Left lobe of liver (tissue), 2 donors: ENCODE data around the gene CDH1. TPM values are rescaled to one million over a fixed set of nuclear protein-coding genes. Genes with fewer than 3 reads are reported as not detected.
A peak's percentile ranks its signal among the peaks of the same experiment; 100 is the strongest.

Experiments used
- ATAC-seq: fragments of 200-7000 bp; cut with Tn5 transposase; one replicate; pipeline ENCODE4 v1.9.1; 2020; ENCODE audit warnings: mild to moderate bottlenecking, moderate library complexity
- DNase-seq: peaks from one replicate; pipeline ENCODE4 v3.0.0-alpha.2; 2020; ENCODE audit warnings: low spot score
- total RNA-seq: library from RNA; stranded (reverse); gene quantifications from one replicate; pipeline ENCODE4 v1.2.1, GENCODE V29; 2021
- donor health status: DM: no; HTN: no; CAD: no; lungs with moderate emphysema.
- donor health status: DM: no; HTN: yes; CAD: no.

The CDH1 gene
- total RNA-seq, 1 donor from 2014 or later = 115 TPM

DNA sequence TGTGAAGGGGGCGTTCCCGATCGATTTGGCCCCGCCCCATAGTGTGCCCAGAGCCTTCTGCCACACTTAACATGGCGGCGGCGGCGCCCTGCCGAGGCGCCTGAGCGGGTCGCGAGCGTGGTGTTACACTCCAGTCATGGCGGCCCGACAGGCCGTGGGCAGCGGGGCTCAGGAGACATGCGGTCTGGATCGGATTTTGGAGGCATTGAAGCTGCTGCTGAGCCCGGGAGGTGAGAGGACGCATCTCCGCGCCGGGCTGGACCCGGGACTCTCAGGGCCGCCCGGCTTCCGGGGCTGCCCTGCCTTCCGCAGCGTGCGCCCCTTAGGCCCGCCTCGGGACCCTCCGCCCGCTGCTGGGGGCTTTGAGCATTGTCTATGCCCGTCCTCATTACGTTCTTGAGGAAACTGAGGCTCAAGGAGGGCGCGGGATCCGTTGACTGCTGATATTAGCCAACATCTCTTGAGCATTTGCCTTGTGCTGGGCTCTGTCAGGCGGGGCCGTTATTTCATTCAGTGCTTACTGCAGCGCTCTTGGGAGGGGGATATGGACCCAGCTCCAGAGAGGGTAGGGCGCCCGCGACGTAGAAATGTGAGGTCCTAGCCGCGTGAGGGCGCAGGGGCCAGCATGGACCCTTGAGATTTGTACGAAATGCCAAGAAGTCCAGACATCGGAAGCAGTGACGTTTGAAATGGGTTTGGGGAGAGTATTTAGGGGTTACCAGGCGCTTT, 106.6 kb downstream of the CDH1 start, which contains the start of gene TANGO6:
TANGO6 (plus strand) TSS at position 50 of the 729 bp plus-strand sequence; CDS start at position 137, 87 bp downstream.
- DNase-seq (peak; percentile 84), ATAC-seq (peak; percentile 91)

DNA sequence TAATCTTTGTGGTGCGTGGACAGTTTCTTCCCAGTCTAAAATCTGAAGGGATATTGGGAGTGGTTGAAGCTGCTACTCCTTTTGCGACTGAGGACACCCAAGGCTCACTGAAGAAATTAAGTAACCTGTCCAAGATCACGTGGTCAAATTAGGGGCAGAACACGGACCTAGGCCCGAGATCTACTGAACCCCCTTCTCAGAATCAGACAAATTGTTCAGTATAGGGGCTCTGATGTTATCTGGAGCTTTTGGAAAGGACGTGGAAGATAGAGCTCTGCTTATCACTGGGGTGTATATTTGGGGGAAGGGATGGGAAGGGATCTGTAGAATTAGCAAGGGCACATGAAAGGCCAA, 107.1 kb downstream of the CDH1 start:
- DNase-seq (no peak), ATAC-seq (peak; percentile 29)

DNA sequence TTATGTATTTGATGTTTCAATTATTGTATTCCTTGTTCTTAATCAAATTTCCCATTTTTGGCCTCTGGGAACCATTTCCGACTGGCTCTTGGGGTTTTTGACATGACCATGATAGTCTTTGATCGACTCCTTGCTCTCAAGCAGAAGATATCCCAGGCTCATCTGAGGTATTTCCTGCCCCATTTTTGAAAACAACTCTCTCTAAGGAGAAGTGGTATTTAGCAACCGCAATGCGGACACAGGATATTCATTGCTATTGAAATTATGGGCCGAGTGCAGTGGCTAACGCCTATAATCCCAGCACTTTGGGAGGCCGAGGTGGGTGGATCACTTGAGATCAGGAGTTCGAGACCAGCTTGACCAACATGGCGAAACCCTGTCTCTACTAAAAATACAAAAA, 111.7 kb downstream of the CDH1 start:
- ATAC-seq (no peak), DNase-seq (no peak)

DNA sequence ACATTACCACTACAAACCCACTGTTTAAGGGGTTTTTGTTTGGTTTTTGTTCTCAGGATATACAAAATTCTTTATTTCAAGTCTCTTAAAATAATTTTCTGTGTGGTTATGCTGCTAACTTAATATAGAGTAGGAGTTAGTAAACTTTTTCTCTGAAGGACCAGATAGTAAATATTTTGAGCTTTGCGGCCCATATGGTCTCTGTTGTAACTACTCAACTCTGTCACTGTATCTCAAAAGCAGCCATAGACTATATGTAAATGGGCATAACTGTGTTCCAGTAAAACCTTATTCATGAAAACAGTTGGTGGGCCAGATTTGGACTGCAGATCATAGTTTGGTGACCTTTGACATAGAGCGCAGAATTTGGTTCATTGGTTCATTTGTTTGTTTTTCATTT, 113.4 kb downstream of the CDH1 start:
- no peak for ATAC-seq

DNA sequence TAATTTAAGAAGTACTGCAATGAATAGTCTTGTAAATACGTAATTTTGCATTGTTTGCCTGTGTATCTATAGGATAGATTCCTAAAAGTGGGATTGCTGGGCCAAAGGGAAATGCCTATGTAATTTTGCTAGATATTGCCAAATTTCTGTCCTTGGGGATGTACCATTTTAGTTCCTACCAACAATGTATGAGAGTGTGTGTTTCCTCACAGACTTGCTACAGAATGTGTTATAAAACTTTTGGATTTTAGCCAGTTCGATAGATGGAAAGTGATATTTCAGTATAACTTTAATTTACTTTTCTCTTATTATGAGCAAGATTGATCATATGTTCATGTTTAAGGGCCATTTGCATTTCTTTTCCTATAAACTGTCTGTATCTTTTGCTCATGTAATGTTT, 114.5 kb downstream of the CDH1 start:
- ATAC-seq = no peak
- no peak for DNase-seq

More for the DNA sequence above, 113.4 kb downstream of the CDH1 start:
- no peak for DNase-seq

DNA sequence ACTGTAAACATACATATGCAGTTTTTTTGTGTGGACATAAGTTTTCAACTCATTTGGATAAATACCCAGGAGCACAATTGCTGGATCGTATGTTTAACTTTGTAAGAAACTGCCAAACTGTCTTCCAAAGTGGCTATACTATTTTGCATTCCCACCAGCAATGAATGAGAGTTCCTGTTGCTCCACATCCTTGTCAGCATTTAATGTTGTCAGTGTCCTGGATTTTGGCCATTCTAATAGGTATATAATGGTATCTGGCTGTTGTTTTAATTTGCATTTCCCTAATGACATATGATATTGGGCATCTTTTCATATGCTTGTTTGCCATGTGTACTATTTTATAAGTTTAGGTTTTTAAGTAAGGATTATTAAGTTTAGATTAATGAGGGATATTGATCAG, 120.4 kb downstream of the CDH1 start:
- no peak for ATAC-seq
- DNase-seq = no peak

DNA sequence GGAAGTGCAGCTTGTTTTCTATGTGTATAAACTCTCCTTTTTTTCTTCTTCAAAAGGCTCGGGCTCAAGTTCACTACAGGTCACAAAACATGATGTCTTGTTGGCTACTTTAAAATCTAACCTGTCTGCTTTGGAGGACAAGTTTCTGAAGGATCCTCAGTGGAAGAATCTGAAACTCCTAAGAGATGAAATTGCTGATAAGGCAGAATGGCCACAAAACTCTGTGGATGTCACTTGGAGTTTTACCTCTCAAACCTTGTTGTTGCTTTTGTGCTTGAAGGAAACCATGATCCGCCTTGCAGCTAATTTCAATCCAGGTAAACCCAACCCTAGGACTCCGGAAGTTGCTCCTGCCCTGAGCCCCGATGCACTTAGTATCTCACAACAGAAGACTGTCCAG, 122.7 kb downstream of the CDH1 start:
- DNase-seq = no peak
- no peak for ATAC-seq

DNA sequence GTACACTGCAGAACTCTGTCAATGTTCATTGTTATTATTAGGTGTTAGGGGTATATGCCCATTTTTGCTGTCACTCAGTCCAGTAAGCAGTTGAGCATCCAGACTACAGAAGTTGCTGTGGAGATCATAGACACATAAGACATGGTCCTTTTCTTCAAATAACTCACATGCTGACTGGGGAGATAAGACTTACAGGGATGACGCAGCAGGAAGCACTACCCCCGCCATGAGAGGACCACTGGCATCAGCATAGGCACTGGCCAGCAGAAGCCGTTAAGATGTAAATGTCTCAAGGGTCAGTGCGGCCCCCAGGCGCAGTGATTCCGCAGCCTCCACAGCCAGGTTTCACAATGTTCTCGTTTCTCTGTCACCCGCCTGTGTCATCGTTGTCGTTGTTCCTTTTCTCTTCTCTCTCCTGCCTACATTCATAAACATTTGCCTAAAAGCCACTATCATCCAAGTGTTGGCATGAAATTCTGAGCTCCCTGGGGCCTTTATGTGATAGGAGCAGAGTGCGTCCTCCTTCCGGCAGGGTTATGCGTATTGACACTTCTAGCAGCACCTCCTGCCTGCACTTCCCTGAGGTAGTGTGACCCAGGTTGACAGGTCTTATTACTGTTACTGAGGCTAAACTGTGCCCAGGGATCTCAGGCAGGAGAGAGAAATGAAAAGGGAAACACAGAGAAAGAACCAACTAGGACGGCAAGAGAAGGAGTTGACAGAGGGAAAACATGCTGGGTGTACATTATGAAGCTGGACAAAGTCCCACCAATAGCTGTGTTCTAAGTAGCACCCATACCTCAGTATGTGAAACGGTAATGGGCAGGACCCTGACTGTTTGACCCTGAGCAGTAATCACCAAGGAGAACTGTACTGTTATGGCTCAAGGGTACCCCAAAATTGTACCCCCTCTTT, 124.1 kb downstream of the CDH1 start:
- DNase-seq (no peak), ATAC-seq (no peak)

DNA sequence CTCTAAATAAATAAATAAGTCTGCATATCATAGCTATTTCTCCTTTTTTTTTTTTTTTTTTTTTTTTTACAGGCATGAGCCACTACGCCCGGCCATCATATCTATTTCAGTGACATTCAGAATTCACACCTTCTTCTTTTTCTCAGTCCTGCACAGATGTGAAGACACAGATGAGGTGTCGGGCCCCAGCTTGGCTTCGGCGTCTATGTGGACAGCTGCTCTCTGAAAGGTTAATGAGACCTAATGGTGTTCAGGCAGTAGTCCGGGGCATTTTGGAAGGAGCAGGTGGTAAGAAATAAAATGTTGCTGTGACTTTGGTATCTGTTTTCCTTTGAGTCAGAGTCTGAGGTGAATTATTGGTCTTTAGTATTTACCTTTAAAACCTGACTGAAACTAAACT, 129.8 kb downstream of the CDH1 start:
- DNase-seq = no peak
- ATAC-seq = no peak

DNA sequence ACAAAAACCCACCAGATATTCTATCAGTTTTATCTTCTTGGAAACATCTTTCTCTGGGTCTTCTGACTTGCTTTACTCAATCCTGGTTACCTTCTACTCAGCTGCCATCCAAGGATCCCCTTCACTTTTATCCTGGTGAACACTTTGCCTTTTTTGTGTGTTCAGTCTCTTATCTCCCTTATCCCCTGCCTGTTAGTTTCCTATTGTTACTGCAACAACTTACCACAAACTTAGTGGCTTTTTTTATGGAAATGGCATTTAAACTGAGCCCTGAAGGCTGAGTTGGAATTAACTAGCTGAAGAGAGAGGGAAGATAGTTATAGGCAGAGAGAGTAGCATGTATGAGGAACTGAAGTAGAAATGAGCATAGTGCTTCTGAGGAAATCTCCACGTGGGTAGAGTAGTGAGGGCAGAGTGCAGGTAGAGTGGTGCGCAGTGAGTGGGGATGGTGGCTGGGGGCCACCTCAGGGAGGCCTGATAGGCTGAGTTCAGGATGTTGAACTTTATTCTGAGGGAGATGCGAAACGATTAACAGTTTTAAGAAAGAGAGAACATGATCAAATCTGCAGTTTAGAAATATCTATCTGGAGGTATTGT, 132.5 kb downstream of the CDH1 start:
- no peak for ATAC-seq
- no peak for DNase-seq

DNA sequence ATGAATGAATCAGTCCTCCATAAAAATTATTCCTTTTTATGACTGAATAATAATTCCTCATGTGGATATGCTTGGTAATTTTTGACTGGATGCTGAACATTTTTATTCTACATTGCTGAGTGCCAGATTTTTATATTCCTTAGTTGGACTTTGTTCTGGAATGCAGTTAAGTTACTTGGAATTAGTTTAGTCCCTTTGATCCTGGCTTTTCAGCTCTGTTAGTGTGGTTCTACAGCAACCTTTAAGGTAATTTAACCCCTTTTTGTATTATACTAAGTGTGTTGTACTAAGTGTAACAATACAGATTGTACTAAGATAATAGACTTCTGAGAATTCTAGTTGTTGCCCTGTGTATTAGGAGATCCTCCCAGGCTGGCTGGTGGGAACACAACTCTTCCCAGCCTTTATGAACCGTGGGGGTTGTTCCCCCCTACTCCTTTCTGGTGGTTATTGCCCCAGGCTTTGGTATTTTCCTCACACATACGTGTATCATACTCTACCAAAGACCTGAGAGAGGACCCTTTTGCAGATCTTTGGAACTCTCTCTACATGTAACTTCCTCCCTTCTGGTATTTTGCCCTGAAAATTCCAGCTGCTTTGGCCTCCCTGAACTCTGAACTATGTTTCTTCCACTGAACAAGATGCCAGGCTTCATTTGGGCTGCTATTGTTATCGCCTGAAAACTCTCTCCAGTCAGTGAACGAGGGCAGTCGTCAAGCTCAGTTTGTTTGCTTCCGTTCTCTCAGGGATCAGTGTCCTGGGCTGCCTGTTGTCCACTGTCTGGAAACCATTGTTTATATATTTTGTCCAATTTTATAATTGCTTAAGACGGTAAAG, 136.8 kb downstream of the CDH1 start:
- ATAC-seq (peak; percentile 78), DNase-seq (no peak)

DNA sequence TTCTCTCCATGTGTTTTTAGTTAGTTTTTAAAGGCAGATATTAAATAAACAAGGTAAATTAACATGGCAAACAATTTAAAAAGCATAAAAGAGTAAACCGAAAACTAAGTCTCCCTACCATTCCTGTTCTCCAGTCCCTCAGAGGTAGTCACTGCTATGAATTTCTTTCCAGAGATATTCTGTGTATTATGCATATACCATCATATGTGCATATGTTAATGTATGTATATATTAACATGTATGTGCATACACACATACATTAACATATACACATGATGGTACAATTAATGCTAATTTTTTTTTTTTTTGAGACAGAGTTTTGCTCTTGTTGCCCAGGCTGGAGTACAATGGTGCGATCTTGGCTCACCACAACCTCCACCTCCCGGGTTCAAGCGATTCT, 138.8 kb downstream of the CDH1 start:
- ATAC-seq = no peak
- DNase-seq = no peak

DNA sequence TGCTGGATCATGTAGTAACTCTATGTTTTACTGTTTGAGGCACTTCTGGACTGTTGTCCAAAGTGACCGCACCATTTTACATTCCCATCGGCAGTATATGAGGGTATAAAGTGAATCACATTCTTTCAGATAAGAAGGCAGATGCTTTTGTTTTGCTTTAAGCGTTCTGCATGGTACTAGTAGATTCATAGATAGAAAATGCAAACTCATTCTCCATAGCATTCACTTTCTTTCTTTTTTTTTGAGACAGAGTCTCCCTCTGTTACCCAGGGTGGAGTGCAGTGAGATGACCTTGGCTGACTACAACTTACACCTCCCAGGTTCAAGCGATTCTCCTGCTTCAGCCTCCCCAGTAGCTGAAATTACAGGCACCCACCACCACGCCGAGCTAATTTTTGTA, 146.6 kb downstream of the CDH1 start:
- ATAC-seq = no peak
- no peak for DNase-seq

DNA sequence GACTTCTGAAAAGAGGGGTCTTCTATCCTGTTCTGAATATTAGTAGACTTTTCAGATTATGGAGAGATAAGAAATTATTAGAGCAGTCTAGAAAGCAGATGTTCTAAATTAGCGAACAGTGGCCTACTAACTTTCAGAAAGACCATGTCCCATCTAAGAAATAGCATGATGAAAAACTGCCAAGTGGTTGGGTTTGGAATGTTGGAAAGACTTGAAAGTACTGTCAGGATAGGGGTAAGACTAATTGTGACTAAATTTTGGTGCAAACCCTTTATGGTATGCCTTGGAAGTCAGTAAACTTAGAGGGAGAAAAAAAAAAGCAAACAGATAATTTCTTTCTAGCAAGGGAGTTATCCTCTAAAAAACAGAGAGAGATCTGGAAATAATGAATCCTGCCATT, 147.3 kb downstream of the CDH1 start:
- no peak for DNase-seq
- ATAC-seq = no peak

Other genes with a start within 250 kb of the CDH1 start
- 6.1 TPM for gene ZFP90, start 198.0 kb upstream of the CDH1 start, total RNA-seq
- 0.33 TPM for gene CDH3, start 92.0 kb upstream of the CDH1 start, total RNA-seq
- gene TANGO6, start 106.2 kb downstream of the CDH1 start, total RNA-seq = 12.2 TPM